PFSK-1 (cell line): ENCODE measurements around the gene KRTAP9-2.
"Not testable (repeated sequence)": the region's sequence is repeated elsewhere in the genome, so short reads cannot be mapped to it uniquely, and the experiment has no call there.

Experiments used
- FOXP2 ChIP-seq: optimal IDR thresholded peaks from 2 replicates; pipeline ENCODE3; 2011; ENCODE audit warnings: borderline replicate concordance, control low read depth, inconsistent platforms; ENCODE audit not compliant: insufficient read depth; ENCODE audit errors: extremely low read length, extremely low read depth
- POLR2AphosphoS5 ChIP-seq: IDR thresholded peaks from 2 replicates; pipeline ENCODE4 v1.6.1; 2012; ENCODE audit warnings: low read depth, mild to moderate bottlenecking, control low read depth, low read length, moderate library complexity
- SIN3A ChIP-seq: IDR thresholded peaks from 2 replicates; pipeline ENCODE4 v1.6.1; 2012; ENCODE audit warnings: mild to moderate bottlenecking, low read length, moderate library complexity, borderline replicate concordance; ENCODE audit not compliant: insufficient read depth
- TAF1 ChIP-seq: IDR thresholded peaks from 2 replicates; pipeline ENCODE4 v1.6.1; 2012; ENCODE audit warnings: low read length, control low read depth, borderline replicate concordance; ENCODE audit not compliant: insufficient read depth
- TF ChIP-seq, protein P1 (sequence below), 2 experiments: IDR thresholded peaks; 2 replicates each; pipeline versions ENCODE4 v1.6.1 to v1.8.0; 2011 to 2012; ENCODE audit warnings: low read depth in 2 of 2, low read length in 2 of 2, control low read depth in 1 of 2, inconsistent platforms in 1 of 2, mild to moderate bottlenecking in 1 of 2, moderate library complexity in 1 of 2; ENCODE audit not compliant: insufficient read depth in 1 of 2

Gene KRTAP9-2

DNA sequence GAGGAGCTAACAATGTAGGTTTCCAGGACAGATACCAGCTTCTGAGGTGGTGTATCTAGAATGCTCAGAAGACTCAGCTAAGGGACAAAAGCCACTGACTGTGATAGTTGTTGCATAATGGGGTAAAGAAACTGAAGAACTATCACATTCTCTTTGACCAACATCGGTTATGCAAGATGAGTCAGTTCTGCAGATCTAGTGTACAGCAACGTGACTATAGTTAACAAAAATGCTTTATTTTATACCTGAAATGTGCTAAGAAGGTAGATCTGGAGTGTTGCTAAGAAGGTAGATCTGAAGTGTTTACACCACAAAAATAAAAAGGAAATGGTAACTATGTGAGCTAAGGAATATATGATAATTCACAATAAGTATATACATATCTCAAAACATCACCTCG lies 41.3 kb downstream of the KRTAP9-2 start:
- TF ChIP-seq TAF1 (no peak), SIN3A (no peak), POLR2AphosphoS5 (no peak), FOXP2 (no peak)
- TF ChIP-seq, protein P1, sequence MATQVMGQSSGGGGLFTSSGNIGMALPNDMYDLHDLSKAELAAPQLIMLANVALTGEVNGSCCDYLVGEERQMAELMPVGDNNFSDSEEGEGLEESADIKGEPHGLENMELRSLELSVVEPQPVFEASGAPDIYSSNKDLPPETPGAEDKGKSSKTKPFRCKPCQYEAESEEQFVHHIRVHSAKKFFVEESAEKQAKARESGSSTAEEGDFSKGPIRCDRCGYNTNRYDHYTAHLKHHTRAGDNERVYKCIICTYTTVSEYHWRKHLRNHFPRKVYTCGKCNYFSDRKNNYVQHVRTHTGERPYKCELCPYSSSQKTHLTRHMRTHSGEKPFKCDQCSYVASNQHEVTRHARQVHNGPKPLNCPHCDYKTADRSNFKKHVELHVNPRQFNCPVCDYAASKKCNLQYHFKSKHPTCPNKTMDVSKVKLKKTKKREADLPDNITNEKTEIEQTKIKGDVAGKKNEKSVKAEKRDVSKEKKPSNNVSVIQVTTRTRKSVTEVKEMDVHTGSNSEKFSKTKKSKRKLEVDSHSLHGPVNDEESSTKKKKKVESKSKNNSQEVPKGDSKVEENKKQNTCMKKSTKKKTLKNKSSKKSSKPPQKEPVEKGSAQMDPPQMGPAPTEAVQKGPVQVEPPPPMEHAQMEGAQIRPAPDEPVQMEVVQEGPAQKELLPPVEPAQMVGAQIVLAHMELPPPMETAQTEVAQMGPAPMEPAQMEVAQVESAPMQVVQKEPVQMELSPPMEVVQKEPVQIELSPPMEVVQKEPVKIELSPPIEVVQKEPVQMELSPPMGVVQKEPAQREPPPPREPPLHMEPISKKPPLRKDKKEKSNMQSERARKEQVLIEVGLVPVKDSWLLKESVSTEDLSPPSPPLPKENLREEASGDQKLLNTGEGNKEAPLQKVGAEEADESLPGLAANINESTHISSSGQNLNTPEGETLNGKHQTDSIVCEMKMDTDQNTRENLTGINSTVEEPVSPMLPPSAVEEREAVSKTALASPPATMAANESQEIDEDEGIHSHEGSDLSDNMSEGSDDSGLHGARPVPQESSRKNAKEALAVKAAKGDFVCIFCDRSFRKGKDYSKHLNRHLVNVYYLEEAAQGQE (IDR thresholded peaks at IDR 0.05; ENCODE audit: insufficient read depth in 1 of 2, low read depth in 2 of 2, low read length in 2 of 2) = no peak

DNA sequence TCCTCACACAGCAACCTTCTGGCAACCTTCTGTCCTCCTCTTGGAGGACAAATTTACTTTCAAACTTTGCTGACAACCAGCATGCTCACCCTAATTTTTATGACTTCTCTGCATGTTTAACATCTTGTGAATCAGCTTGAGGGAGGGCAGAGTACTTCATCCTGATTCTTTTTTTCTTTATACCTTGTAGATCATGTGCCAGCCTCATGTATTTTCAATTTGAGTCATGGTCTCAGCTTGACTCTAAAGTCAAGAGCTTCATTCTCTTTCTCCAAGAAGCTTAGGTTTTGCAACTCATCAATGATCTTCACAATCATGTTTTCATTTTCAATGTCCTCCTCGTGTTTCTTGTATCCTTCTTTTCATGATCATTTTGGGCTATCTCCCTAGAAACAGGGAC lies 45.4 kb downstream of the KRTAP9-2 start:
- no peak for TF ChIP-seq SIN3A

DNA sequence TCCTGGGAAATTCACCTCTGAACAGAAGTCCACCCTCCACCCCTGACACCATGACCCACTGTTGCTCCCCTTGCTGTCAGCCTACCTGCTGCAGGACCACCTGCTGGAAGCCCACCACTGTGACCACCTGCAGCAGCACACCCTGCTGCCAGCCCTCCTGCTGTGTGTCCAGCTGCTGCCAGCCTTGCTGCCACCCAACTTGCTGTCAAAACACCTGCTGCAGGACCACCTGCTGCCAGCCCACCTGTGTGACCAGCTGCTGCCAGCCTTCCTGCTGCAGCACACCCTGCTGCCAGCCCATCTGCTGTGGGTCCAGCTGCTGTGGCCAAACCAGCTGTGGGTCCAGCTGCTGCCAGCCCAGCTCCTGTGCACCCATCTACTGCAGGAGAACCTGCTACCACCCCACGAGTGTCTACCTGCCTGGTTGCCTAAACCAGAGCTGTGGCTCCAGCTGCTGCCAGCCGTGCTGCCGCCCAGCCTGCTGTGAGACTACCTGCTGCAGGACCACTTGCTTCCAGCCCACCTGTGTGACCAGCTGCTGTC lies 49.3 kb downstream of the KRTAP9-2 start, which contains the start of gene KRTAP9-7:
KRTAP9-7 (plus strand) TSS at position 51 of the 543 bp plus-strand sequence; CDS start at position 51, 0 bp downstream.
- not testable (repeated sequence) for TF ChIP-seq SIN3A, POLR2AphosphoS5
- TF ChIP-seq, protein P1 (IDR thresholded peaks at IDR 0.05; ENCODE audit: insufficient read depth in 1 of 2, low read depth in 2 of 2, low read length in 2 of 2) = not testable (repeated sequence)
